Smooth muscle cell of trachea (primary cell): ENCODE measurements around the gene C1QL3. TPM values are rescaled to one million over a fixed set of nuclear protein-coding genes. Genes with fewer than 3 reads are reported as not detected.

ENCODE experiments used
- total RNA-seq: library from RNA; depleted of rRNA; stranded (reverse); fragments of >200 nt; gene quantifications from 2 replicates; pipeline ENCODE4 v1.2.1, GENCODE V29; 2014

The C1QL3 gene
- not detected in 2 replicates for total RNA-seq

DNA sequence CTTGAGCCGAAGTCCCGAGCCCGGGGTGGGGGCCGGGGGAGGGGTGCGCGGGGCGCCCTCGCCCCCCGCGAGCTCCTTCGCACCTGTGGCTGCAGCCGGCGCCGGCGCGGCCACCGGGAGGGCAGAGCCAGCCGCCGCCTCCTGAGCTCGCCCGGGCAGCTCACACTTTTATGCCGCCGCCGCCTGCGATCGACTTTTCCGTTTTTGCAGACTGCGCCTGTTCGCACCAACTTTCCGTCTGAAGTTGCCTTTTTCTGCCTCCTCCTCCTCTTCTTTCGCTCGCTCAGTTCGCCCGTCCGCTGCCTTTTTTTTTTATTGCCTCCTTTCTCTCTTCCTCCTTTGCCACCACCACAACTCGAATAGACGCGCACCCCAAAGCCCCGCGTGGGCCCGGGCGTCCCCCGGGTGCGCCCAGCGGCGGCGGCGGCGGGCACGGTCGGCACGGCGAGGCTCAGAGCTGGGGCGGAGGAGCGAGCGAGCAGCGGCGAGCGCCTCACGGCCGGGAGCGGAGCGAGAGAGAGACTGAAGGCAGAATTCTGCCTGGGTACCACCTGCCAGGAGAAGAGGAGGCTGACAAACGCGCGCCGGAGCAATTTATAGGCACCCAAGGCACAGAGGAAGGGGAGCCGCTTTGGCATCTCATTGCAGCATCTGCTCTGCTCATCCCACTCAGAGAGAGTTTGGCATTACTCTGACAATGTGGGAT is at the start of gene C1QL3:
Gene C1QL3 (minus strand): TSS at position 569 of the 706 bp plus-strand sequence. CDS start 814 bp downstream, outside the sequence.

Other genes with a start within 250 kb of the C1QL3 start
- 11.7 and 12.5 TPM in 2 replicates for gene PTER, start 84.9 kb downstream of the C1QL3 start, total RNA-seq